NCI-H1436 (cell line): ENCODE data around the gene CAPN12.

Experiments used
- DNase-seq: peaks from one replicate; lab custom pipeline; 2025; lab: John Stamatoyannopoulos, UW

The CAPN12 gene

DNA sequence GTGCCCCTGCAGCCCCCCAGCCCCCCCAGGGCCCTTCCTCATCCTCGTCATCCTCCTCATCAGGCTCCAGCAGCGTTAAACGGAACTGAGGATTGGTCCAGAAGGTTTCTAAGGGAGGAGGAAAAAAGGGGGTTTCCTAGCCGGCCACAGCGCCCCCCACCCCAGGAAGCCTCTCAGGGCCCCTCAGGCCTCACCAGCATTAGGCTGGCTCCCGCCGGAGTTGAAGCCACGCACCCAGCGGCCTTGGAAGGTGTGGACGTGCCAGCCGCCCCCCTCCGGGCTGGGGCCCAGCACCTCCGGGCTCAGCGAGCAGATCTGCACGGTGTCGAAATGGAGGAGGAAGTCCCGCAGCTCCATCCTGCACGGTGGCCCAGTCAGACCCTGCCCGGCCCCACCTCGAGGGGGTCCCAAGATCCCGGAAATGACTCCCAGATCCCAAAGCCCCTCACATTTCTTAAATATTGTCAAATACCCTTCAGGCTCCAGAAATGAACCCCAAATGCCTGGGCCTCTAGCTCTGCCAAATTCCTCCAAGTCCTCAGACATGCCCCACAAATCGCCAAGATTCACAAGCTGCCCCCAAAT, 6.9 kb downstream of the CAPN12 start:
- no peak for DNase-seq

DNA sequence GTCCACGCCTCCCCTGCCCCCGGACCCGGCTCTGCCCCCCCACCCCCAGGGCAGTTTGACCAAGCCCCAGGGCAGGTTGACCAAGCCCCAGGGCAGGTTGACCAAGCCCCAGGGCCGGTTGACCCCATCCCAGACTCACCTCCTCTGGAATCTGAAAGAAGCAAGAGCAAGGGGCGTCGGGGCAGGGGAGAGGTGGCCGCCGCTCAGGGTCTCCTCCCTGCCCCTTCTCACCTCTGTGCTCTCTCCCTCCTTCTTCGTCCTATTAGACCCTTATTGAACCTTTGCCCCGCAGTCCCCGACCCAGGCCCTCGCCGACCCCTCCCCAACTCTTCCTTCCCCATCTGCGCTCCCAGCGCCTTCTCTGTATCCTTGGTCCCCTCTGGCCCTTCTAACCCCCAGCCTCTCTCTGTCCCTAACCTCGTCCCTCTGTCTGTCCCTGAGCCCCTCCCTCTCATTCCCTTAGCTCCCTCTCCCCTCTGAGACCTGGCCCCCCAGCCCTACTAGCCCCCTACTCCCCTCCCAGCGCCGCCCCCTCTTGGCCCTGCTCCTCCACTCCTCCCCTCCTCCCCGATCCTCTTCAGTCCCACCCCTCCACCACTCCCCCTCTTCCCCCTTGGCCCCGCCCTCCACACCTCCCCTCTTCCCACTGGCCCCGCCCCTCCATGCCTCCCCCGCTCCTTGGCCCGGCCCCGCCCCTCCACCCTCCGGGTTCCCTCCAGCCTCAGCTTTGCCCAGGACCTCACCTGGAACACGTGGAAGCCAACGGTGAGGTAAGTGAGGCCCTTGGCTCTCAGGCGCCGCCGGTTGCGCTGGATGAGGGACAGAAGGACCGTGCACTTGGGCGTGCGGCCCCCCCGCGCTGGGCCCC, 7.6 kb downstream of the CAPN12 start:
- peak; percentile 77 for DNase-seq

DNA sequence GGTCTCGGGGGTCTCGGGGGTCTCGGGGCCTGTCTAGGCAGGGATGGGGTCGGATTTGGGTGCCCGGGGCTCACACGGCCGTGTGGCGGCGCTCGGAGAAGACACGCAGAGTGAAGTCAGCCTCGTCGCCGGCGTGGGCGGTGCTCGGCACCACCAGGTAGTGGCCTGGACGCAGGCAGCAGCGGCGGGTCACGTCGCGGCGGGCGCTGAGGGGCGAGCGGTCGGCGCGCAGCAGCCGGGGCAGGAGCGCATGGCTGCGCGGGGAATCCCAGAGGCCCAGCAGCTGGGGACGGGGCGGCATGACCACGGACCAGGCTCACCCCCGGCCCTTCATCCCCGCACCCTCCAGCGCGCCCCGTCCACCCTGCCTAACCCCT, 8.2 kb downstream of the CAPN12 start:
- DNase-seq = no peak

DNA sequence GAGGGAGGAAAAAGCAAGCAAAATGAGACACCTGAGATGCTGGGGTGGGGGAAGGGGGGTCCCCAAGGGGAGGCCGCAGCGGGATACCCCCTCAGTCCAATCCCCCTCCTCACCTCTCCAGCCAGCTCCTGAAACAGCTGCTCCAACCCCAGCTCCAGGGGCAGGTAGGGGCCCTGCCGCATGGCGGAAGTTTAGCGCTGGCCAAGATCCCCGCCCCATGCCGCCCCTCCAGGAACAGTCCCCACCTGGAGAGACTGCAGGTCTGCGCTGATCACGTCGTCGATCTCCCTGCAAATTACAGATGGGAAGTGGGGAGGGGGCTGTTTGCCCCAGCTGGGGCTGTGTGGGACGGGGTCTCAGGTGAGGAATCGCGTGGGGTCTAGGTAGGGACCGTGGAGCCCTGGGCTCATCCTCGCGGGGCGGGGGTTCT, 9.0 kb downstream of the CAPN12 start:
- DNase-seq = peak; percentile 22

DNA sequence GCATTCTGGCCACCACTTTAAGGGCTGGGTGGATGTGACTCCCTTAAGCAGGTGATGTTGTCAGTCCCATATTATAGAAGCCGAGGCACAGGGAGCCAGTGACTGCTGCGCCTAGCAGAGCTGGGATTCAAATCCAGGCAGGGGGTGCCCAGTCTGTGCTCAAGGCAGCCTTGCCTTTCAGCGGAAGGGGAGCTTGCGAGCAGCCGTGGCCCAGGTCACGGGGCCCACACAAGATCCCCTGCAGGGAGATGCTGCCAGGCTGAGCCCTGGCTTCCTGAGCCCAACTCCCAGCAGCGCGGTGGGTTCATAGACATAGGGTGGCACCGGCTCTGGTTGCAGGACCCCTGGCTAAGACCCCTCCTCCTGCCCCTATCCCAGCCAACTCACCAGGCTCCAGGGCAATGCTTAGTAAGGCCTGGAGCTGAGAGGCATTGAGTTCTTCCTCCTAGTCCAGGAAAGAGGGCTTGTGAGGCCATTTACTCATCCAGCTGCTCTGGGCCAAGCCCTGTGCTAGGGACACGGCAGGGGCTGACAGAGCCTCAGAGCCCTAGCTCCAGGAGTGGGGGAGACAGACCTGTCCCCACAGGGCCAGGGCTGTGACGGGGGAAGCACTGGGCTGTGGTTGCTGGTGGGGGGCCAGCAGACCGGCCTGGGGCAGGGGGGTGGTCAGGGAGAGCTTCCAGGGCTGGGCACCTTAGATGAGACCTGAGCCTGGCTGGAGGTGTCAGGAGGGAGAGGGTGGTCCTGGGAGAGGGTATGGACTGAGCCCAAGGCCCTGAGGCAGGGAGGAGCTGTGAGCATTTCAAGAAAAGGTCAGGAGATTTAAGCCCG, 9.6 kb downstream of the CAPN12 start:
- no peak for DNase-seq

DNA sequence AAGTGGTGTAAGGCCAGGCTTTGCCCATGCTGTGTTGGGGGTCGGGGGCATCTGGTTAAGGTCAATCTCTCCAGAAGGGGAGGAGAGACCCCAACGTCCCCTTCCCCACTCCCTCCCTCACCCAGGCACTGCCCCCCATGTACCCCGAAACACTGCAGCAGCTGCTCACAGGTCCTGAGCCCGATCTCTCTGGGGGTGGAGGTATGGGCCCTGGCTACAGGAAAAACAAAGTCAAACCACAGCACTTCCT, 10.2 kb downstream of the CAPN12 start:
- no peak for DNase-seq

DNA sequence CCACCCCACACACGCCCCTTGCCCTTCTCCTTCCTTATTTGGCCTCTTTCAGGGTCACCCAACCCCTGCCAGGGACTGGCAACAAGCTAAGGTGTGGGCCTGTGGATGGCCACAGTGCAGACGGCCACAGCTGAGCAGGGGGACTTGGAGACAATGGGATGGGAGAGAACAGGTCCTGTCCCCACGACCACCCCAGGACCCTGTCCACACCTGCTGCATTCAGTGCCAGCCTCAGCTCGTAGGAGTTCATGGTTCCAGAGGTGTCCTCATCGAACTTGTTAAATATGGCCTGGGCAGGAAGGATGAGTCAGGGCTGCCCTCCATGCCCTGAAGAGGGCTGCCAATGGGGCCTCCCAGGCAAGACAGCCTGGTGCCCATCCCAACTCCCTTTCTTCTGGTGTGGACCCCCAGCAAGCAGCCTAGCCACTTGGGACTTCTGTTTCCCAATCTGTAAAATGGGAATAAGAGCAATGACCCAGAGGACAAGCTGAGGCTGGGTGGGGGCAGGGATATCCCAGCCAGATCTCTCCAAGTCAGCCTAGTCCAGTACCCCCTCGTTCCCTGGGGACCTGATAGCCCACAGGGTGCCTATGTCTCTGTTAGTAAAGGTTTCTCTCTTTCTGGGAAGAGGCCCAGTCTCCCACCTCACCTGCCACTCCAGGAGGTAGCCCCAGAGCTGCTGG, 10.6 kb downstream of the CAPN12 start:
- DNase-seq = no peak

DNA sequence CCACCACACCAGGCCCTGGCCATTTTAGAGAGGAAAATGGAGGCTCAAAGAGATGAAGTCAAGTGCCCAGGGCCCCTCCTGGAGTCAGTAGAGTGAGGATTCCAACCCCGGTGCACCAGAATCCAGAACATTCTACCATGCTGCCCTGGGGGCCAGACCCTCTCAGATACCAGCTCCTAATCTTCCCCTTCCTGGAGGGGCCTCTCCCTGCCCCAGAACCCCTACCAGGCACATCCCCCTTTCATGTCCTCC, 11.1 kb downstream of the CAPN12 start:
- DNase-seq = no peak

DNA sequence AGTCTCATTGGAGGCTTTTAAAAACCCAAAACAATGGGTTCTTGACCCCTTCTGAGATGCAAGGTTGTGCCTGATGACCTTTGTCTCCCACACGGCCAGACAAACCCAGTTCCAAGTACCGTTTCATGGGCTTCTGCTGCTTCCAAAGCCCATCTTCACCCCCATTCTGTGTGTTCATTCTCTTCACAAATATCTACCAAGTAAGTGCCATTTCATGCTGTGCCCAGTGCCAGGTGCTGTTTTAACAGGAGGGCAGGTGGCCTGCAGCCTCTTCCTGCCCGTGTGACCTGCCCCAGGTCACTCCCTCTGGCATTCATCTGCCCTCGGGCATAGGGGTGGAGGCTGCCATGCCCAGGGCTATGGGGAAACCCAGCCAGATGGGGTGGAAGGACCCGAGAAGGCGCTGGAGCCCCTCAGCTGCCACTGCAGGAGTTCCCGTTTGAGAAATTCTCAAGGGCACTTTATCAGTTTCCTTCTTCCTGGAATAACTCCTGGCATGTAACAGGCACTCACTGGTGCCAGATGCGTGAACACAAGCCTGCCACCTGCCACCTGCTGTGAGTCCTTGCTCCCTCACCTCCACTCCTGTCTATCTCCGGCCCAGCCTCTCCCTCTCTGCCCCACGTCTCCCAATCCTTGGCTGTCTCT, 12.5 kb downstream of the CAPN12 start:
- DNase-seq = no peak

DNA sequence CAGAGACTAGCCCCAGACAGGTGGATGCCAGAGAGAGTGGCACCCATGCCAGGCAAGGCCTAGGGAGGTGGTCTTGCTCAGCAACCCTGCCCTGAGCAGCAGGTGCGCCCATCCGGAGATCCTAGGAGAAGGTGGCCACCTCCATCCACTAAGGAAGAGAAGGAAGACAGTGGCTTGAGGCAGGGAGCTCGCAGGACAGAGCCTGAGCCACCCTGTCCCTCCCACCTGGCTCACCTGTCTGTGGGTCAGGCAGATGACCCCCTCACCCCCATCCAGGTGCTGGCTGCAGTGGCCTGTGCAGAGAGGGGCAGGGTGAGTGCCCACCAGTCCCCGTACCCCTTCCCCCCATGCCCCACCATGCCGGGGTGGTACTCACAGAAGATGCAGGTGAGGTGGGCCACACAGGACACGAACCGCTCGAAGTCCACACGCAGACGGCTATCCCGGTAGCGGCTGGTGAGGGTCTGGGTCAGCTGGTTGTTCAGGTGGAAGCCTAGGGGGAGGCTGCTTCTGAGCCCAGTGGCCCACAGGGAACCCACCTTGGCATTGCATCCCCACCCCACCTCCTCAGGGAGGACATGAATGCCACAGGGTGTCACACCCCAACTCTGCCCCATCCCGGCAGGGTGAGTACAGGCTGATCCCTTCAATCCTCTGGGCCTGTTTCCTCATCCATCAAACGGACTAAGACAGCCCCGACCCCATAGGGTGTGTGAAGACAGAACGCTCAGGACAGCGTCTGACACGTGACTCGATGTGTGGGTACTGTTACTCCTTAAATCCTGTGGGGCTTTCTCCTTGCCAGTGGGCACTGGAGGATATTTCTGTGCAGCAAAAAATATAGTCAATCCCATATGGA, 13.3 kb downstream of the CAPN12 start:
- no peak for DNase-seq

DNA sequence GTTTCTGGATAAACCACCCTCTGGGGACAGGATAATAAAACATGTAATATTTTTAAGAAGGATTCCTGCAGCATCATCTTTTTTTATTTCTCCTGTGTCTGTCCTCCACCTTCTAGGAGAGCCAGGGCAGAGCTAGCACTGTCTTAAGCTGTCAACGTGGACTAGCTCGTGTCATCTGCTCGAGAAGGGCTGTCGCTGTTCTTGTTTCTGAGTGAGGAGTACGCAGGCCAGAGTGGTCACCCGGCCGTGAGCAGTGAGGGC, 13.9 kb downstream of the CAPN12 start:
- DNase-seq = no peak

DNA sequence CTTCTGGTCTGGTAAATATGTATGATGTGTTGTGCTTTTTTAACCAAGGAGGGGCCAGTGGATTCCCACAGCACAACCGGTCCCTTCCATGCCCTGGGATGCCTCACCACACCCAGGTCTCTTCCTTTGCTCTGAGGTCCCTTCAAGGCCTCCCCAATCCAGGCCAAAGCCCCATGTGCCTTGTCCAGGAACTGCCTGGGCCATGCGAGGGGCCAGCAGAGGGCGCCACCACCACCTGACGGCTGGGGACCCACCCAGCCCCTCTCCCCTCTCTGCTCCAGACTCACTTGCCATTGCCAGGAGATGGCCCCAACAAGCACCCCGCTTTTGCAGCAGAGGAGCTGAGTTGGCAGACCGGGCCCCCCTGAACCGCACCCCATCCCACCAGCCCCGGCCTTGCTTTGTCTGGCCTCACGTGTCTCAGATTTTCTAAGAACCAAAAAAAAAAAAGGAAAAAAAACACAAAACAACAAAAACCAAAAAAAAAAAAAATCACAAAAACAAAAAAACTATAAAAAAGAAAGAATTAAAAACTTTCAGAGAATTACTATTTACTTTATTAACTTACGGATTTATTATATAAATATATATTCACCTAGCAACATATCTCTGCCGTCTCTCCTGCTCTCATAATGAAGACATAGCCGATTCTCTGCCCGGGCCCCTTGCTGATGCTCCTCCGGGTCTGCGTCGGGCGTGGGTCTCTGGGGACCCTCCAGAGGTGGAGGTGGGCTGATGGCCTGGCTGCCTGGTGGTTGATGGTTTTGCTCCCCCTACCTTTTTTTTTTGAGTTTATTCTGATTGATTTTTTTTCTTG, 14.4 kb downstream of the CAPN12 start:
- peak; percentile 23 for DNase-seq

DNA sequence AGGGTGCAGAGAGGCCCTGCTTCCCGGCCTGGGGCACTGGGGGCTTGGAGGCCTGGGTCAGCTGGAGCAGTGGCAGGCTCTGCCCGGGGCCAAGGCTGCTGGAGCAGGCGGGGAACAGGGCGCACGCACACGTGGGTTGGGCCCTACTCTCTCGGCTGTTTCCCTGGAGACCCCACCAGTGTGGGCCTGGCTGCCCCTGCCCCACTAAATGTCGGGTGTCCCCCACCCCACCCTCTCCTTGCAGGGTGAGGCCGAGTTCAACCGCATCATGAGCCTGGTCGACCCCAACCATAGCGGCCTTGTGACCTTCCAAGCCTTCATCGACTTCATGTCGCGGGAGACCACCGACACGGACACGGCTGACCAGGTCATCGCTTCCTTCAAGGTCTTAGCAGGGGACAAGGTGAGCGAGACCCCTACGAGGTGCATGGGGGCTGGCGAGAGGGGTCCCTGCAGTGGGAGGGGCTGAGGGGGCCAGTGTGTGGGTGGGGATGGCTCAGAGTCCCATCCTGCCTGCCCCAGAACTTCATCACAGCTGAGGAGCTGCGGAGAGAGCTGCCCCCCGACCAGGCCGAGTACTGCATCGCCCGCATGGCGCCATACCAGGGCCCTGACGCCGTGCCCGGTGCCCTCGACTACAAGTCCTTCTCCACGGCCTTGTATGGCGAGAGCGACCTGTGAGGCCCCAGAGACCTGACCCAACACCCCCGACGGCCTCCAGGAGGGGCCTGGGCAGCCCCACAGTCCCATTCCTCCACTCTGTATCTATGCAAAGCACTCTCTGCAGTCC, 15.3 kb downstream of the CAPN12 start:
- no peak for DNase-seq

DNA sequence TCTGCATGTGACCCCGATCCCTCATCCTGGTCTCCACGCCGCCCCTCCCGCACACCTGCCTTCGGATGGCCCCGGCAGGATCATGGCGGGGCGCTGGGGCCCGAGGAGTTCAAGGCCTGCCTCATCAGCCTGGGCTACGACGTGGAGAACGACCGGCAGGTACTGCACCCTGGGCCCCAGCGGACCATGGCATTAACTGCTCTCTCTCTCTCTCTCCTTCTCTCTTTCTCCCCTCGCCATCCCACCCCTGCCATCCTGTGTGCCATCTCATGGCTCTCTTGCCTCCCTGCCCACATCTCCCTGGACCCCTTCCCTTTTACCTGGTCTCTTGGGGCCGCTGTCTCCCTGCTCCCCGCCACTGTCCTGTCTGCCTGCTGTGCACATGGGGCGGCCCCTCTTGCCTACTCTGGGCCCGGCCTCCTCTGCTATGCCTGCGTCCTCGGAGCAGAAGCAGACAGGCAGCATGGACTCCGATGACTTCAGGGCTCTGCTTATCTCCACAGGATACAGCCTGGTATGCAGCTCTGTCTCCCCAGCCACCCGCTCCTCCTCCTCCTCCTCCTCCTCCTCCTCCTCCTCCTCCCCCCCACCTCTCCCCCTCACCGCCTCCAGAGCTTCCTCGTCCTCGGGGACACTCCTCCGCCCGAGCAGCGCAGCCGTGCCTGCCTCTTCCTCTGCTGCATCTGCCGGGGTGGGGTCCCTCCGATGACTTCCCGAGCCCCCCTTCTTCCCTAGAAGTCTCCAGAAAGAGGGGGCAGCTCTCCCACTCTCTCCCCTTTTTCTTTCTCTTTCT, 16.2 kb downstream of the CAPN12 start:
- no peak for DNase-seq

DNA sequence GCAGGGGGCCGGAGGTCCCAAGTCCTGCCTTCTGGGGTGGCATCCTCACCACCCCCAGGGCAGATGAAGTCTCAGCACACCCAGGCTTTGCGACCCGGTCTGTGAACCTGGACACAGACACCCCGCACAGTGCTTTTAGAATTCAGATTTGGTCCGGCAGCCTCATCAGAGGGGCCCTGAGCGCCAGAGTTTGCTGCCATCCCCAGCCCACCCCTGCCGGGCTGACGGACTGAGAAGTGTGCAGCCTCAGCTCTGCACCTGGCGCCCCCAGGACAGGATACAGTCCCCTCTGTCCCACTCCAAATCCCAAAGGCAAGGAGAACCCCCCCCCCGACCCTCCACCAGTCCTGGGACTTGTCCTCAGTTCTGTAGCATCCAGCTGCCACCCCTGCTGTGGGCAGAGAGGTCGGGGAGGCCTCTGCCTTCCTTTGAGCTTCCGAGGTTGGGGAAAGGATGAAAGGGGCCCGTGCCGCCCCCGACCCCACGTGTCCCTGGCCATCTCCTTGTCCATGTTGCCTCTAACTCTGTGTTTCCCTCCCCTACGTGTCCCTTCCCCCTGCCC, 16.9 kb downstream of the CAPN12 start:
- no peak for DNase-seq

DNA sequence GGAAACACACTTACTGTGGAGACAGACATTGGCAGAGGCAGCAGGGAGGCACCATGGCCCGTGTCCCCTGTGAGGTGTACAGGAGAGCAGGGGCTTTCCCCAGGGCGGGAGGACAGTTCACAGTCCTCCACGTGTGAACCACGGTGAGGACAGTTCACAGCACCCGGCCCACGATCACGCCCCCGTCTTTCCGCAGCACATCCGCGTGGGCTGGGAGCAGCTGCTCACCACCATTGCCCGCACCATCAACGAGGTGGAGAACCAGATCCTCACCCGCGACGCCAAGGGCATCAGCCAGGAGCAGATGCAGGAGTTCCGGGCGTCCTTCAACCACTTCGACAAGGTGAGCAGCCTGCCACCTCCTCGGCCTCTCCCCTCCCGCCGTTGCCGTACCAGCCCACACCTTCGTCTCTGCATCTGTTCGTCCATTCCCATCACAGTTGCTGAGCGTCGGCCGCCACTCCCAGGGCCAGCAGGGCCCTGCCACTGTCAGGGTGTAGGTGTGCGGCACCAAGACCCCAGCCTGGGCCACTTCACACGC, 17.4 kb downstream of the CAPN12 start:
- DNase-seq = no peak

DNA sequence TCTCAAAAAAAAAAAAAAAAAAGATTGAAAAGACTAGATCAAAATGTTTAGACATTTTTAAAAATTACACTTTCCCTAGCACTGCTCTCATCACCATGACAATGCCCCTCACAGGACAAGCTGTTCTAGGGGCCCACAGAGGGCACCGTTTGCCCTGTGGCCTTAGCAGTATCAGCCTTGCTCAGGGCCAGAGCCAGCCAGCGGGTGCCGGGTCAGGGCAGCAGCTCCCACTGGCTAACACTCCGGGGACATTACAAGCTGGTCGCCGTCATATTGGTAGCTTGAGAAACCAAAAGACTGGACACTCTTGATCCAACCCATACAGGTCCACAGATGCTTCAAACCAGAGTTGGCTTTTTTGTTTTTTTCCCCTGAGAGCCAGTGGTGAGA, 18.0 kb downstream of the CAPN12 start:
- DNase-seq = no peak

DNA sequence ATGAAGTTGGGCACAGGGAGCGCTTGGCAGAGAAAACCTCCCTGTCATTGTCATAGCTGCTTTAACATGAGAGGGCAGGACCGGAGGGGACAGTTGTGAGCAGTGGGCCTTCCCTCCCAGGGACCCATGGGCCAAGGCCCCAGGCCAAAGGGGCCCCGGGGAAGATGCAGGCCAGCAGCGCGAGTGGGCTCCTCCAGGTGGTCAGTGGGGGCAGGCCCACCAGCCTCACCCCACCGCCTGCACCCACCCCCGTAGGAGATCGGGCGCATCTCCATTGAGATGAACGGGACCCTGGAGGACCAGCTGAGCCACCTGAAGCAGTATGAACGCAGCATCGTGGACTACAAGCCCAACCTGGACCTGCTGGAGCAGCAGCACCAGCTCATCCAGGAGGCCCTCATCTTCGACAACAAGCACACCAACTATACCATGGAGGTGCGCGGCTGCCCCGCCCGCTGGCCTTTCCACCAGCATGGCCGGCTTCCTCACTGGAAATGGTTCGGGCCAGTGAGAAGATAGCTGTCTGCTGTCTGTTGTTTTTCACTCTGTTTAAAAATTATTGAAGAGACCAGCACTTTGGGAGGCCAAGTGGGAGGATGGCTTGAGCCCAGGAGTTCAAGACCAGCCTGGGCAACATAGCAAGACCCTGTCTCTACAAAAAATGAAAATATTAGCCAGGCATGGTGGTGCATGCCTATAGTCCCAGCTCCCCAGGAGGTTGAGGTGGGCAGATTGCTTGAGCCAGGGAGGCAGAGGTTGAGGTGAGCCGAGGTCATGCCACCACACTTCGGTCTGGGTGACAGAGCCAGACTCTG, 18.6 kb downstream of the CAPN12 start:
- no peak for DNase-seq
